Measurements from ENCODE around the gene RPS5. TPM values are rescaled to one million over a fixed set of nuclear protein-coding genes. Genes with fewer than 3 reads are reported as not detected.

Gene RPS5
- total RNA-seq, 1 experiment from 2014 or later = 1,400 TPM

DNA sequence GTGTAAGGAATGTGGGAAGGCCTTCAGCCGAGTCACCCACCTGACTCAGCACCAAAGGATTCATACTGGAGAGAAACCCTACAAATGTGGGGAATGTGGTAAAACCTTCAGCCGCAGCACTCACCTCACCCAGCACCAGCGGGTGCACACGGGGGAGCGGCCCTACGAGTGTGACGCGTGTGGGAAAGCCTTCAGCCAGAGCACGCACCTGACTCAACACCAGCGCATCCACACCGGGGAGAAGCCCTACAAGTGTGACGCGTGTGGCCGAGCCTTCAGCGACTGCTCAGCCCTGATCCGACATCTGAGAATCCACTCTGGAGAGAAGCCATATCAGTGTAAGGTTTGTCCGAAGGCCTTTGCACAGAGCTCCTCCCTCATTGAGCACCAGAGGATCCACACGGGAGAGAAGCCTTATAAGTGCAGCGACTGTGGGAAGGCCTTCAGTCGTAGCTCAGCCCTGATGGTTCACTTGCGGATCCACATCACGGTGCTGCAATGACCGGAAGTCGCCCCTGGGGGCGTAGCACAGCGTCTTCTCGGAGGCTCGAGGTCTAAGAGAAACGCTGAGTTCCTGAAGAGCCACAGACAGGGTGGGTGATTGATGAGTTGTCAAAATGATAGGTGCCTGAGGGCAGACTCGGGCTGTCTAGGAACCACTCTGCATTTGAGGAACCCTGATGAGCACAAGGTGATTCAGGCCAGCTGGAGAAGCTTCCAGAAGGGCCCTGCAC lies 48.1 kb upstream of the RPS5 start:
- Histone ChIP-seq H2BK15ac (ENCODE audit: low read depth, low read length) (no peak overlapping the region), H4K5ac (ENCODE audit: insufficient read length, low read depth, low read length) (no peak overlapping the region), H3K9me3 (ENCODE audit: control insufficient read depth, low read depth, low read length) (no peaks in the 10 kb centered on the region), H3K4me1 (ENCODE audit: insufficient read depth, low read length) (no peaks in the 10 kb centered on the region), H2AK5ac (ENCODE audit: insufficient read length, low read length) (no peak overlapping the region), H3K27ac (ENCODE audit: insufficient read length, low read depth, low read length) (no peak overlapping the region), H3K4ac (ENCODE audit: low read depth, low read length) (no peak overlapping the region), H4K91ac (ENCODE audit: insufficient read length, low read depth, low read length) (no peak overlapping the region), H3K14ac (ENCODE audit: insufficient read depth, low read length) (no peak overlapping the region), H3K4me2 (ENCODE audit: insufficient read depth, insufficient read length, low read length) (no peak overlapping the region), H3K79me1 (ENCODE audit: insufficient read depth, low read depth, low read length, poor library complexity, severe bottlenecking) (no peaks in the 10 kb centered on the region), H2BK5ac (ENCODE audit: insufficient read length, low read length) (no peak overlapping the region), H4K8ac (replicated peaks; ENCODE audit: insufficient read length, low read depth, low read length) (no peak overlapping the region), H3K9ac (ENCODE audit: extremely low read depth, insufficient read length, low read length) (no peak overlapping the region), H3K23ac (ENCODE audit: insufficient read length, low read depth, low read length) (no peak overlapping the region), H2AFZ (ENCODE audit: low read length) (no peak overlapping the region), H3K56ac (ENCODE audit: insufficient read length, low read depth, low read length) (no peak overlapping the region), H3K27me3 (ENCODE audit: insufficient read depth, low read length) (no peaks in the 10 kb centered on the region), H3K79me2 (ENCODE audit: insufficient read depth, low read length) (no peaks in the 10 kb centered on the region), H2BK12ac (ENCODE audit: insufficient read length, low read depth, low read length) (no peak overlapping the region), H2BK120ac (ENCODE audit: low read depth, low read length, poor library complexity, severe bottlenecking) (no peak overlapping the region), H2BK20ac (ENCODE audit: low read depth, low read length, poor library complexity, severe bottlenecking) (no peak overlapping the region), H4K20me1 (ENCODE audit: control insufficient read depth, insufficient read depth, insufficient read length) (no peaks in the 10 kb centered on the region), H3K18ac (ENCODE audit: insufficient read length, low read depth, low read length) (no peak overlapping the region), H3K23me2 (ENCODE audit: insufficient read length, low read depth, low read length, poor library complexity, severe bottlenecking) (no peaks in the 10 kb centered on the region), H3T11ph (ENCODE audit: low read length) (no peak overlapping the region)
- Mint-ChIP-seq H3K27me3 (ENCODE audit: low read depth) (no peaks in the 10 kb centered on the region), H3K9me3 (no peaks in the 10 kb centered on the region; a peak in 1 of 5 replicates), H3K4me3 (no peak overlapping the region), H3K4me1 (no peaks in the 10 kb centered on the region), H3K27ac (no peak overlapping the region), H3K36me3 (ENCODE audit: insufficient read depth in 1 of 3, low read depth in 3 of 3) (peaks cover 14 to 34% (median 24%) of the 10 kb centered on the region in 3 experiments; a peak in 6 of 7 replicates)
- no CpG with 5 or more reads among the region's 30 CpGs for WGBS (ENCODE audit: extremely low coverage, insufficient read length, low lambda C conversion rate)
- DNase-seq = peak; percentile 66
- TF ChIP-seq, protein P1, sequence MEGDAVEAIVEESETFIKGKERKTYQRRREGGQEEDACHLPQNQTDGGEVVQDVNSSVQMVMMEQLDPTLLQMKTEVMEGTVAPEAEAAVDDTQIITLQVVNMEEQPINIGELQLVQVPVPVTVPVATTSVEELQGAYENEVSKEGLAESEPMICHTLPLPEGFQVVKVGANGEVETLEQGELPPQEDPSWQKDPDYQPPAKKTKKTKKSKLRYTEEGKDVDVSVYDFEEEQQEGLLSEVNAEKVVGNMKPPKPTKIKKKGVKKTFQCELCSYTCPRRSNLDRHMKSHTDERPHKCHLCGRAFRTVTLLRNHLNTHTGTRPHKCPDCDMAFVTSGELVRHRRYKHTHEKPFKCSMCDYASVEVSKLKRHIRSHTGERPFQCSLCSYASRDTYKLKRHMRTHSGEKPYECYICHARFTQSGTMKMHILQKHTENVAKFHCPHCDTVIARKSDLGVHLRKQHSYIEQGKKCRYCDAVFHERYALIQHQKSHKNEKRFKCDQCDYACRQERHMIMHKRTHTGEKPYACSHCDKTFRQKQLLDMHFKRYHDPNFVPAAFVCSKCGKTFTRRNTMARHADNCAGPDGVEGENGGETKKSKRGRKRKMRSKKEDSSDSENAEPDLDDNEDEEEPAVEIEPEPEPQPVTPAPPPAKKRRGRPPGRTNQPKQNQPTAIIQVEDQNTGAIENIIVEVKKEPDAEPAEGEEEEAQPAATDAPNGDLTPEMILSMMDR (conservative IDR thresholded peaks at IDR 0.05) = peak; percentile 63

Data from H9 (cell line).